Measurements from ENCODE around the gene MYCN.
"Not testable (repeated sequence)": the region's sequence is repeated elsewhere in the genome, so short reads cannot be mapped to it uniquely, and the experiment has no call there.

The MYCN gene

GRCh38 chr2:15963109-15963976, 23.0 kb downstream of the MYCN start:
- DNase-seq = not testable (repeated sequence)

GRCh38 chr2:15963977-15964670, 23.8 kb downstream of the MYCN start:
- no peak for DNase-seq

DNA sequence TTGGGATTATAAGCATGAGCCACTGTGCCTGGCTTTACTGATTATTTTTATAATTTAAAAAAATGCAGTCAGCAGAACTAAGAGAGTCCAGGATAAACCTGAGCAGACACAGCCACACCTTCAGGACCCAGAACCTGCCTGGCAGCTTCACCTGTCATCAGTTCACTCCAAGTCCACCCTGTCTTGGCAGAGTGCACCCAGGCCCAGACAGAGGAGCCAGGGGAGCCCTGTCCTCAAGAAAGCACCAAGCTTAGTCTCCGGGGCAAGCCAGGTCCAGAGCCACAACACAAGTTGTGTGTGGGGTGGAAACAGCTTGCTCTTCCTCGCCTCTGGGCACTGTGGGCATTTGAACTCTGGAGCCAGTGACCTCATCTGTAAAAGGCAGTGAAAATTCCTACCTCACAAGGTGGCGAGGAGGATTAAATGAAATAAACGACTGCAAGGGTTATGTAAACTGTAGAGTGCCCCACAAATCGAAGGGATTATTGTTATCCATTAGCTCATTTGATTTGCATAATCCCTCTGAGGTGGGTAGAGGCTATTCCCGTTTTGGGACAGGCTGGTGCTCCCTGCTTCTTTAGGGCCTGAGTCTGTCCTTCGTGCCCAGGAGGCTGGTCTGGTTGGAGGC, 24.7 kb downstream of the MYCN start:
- DNase-seq = no peak

GRCh38 chr2:15965564-15966019, 25.2 kb downstream of the MYCN start:
- DNase-seq = no peak

- DNase-seq = no peak
Observed at GRCh38 chr2:15967415-15968279, 27.3 kb downstream of the MYCN start.

DNA sequence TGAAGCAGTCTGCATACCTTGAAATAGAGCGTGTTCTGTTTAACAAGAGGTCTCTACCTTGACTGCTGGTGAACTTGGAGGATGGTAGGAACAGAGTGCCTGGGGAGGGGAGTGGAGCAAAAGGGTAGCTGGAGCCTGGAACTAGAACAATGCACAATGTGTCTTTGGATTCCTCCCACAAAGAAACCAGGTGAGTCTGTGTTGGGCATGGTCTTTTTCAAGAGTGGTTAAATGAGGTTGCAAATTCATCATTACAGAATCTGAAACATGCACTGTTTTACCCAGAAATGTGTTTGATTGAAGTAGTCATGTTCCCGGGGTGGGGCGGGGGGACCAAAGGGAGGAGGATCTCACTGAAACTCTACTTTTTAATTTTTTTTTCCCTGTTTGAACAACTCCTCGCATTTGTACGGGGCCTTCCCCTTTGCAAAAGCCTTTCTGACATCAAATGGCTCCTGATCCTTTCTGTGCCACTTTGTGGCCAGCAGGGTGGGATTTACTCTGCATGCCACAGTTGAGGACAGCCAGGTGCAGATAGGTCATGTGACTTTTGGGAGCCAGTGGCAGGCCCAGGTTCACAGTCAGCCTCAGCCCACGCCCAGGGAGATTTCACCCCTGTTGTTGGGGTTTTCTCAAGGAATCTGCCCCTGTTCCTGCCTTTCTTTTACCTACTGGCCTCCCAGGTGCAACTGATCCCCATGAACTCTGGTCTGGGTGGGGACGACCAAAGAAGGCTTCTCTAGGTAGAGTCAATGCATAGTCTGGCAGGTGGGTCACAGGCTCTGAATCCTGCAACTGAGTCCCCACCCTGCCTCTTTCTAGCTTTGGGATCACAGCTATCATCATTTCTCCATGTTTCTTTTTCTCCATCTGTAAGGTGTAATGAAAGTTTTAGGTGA, 28.2 kb downstream of the MYCN start:
- no peak for DNase-seq

GRCh38 chr2:15969214-15969613, 28.9 kb downstream of the MYCN start:
- DNase-seq = no peak

DNA sequence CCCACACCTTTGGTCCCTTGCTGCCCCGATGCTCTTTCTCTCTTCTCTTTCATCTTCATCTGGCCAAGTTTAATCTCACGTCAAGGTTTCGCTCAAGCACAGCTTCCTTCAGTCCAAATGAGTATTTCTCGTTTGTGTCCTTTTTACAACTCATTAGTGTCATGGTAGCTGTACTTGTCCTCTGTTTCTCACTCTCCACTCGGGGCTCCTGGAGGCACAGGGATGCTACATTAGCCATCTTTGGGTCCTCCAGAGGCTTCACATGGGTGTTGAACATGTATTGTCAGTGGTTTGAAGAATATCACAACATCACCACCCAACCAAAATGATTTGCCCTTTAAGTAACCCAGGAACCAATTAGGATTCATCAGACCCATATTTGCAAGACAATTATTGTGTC, 30.4 kb downstream of the MYCN start:
- no peak for DNase-seq

GRCh38 chr2:15971351-15971750, 31.0 kb downstream of the MYCN start:
- no peak for DNase-seq

GRCh38 chr2:15971831-15972522, 31.6 kb downstream of the MYCN start:
- no peak for DNase-seq

GRCh38 chr2:15973481-15974401, 33.4 kb downstream of the MYCN start:
- DNase-seq = no peak

DNA sequence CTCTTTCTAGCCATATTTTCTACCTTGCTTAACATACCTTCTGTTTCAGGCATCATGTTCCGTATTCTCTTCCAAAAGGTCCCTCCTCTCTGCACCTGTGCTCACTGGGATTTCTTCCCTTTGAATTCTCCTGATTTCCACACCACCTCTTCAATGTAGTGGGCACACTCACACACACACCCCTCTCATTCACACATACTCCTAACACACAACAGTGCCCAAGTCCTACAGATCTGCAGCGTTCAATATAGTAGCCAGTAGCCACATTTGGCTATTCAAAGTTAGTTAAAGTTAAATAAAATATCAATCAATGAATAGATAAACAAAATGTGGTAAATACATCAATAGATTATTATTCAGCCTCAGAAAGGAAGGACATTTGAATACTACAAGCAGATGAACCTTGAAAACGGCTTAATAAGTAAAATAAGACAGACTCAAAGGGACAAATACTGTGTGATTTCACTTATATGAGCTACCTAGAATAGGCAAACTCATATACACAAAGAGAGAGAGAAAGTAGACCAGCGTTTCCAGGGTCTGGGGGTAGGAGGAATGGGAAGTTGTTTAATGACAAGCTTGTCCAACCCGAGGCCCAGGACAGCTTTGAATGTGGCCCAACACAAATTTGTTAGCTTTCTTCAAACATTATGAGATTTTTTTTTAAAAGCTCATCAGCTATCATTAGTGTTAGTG, 34.4 kb downstream of the MYCN start:
- no peak for DNase-seq

DNA sequence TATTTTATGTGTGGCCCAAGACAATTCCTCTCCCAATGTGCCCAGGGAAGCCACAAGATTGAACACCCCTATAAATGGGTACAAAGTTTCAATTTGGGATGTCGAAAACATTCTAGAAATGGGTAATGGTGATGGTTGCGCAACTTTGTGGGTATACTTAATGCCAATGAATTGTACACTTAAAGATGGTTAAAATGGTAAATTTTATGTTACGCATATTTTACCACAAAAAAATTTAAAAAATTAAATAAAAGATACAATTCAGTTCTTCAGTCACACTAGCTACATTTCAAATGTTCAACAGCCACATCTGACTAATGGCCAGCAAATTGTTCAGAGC, 34.9 kb downstream of the MYCN start:
- DNase-seq = no peak

GRCh38 chr2:15975676-15976075, 35.3 kb downstream of the MYCN start:
- DNase-seq = no peak

GRCh38 chr2:15976354-15976753, 36.0 kb downstream of the MYCN start:
- DNase-seq = no peak

- DNase-seq = no peak
Observed at GRCh38 chr2:15979051-15979758, 38.9 kb downstream of the MYCN start.

DNA sequence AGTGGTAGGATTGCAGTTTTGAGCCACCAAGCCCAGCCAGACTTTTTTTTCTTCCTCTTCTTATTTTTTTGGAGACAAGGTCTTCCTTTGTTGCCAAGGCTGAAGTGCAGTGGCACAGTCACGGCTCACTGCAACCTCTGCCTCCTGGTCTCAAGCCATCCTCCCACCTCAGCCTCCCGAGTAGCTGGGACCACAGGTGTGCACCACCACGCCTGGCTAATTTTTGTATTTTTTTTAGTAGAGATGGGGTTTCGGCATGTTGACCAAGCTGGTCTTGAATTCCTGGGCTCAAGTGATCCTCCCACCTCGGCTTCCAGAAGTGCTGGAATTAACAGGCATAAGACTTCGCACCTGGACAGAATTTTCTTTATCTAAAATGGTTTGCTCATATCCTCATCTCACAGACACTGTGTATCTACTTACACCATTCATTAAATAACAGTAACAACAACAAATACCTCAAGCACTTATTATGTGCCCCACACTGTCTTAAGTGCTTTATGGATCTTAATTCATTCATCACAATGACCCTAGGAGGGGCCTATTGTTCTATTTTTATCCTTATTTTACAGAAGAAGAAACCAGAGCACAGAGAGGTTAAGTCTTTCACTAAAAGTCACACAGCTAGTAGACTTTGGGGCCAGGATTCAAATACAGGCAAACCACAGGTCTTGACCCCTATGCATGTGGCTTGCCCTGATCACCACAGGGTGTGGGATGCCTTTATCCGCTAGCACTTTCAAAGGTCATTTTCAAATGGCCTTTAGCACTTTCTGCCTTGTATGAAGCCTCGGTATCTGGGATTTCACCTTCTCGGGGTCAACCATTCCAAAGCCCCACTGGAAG, 39.6 kb downstream of the MYCN start:
- DNase-seq = no peak

- DNase-seq = no peak
Observed at GRCh38 chr2:15980605-15981098, 40.3 kb downstream of the MYCN start.

All from NCI-H2081 (cell line).